DOHH2 (cell line): ENCODE measurements around the gene NEK11.

Source experiments
- H3F3A ChIP-seq: fragments of 200-600 bp; sonication (generic), shearing (Covaris generic); 2 replicates; pipeline ENCODE4 v1.6.0; 2016; ENCODE audit warnings: antibody characterized with exemption, mild to moderate bottlenecking; ENCODE audit not compliant: control insufficient read depth, insufficient read depth
- H3K27ac ChIP-seq: fragments of 200-600 bp; sonication (generic); 2 replicates; pipeline ENCODE4 v1.5.1; 2014; ENCODE audit warnings: low read depth, mild to moderate bottlenecking, low read length, moderate library complexity
- H3K27me3 ChIP-seq: fragments of 200-600 bp; sonication (generic); 2 replicates; pipeline ENCODE4 v1.6.1; 2014; ENCODE audit warnings: mild to moderate bottlenecking, low read length, mixed read lengths; ENCODE audit not compliant: control insufficient read depth
- H3K36me3 ChIP-seq: fragments of 200-600 bp; sonication (generic); 2 replicates; pipeline ENCODE4 v1.6.1; 2014; ENCODE audit warnings: mild to moderate bottlenecking, low read length, moderate library complexity, mixed read lengths; ENCODE audit not compliant: control insufficient read depth
- H3K4me1 ChIP-seq: fragments of 200-600 bp; sonication (generic); 2 replicates; pipeline ENCODE4 v1.6.1; 2014; ENCODE audit warnings: mild to moderate bottlenecking, low read length, mixed read lengths; ENCODE audit not compliant: control insufficient read depth
- H3K4me2 ChIP-seq: fragments of 200-600 bp; sonication (generic); 2 replicates; pipeline ENCODE4 v1.6.0; 2014; ENCODE audit warnings: mild to moderate bottlenecking, low read length, moderate library complexity
- H3K4me3 ChIP-seq: fragments of 200-600 bp; sonication (generic); 2 replicates; pipeline ENCODE4 v1.5.1; 2014; ENCODE audit warnings: mild to moderate bottlenecking, low read length, mixed read lengths
- H3K79me2 ChIP-seq: fragments of 200-600 bp; sonication (generic); 2 replicates; pipeline ENCODE4 v1.6.1; 2014; ENCODE audit warnings: mild to moderate bottlenecking, low read length, mixed read lengths; ENCODE audit not compliant: control insufficient read depth
- H3K9me2 ChIP-seq: fragments of 200-600 bp; sonication (generic); replicated peaks from 2 replicates; pipeline ENCODE4 v1.6.1; 2014; ENCODE audit warnings: mild to moderate bottlenecking, low read length, mixed read lengths; ENCODE audit not compliant: control insufficient read depth
- H3K9me3 ChIP-seq: fragments of 200-600 bp; sonication (generic); 2 replicates; pipeline ENCODE4 v1.6.1; 2014; ENCODE audit warnings: antibody characterized with exemption, low read length, mixed read lengths; ENCODE audit not compliant: control insufficient read depth, insufficient read depth
- H4K20me1 ChIP-seq: fragments of 200-600 bp; sonication (generic); 2 replicates; pipeline ENCODE4 v1.6.0; 2014; ENCODE audit warnings: low read depth, mild to moderate bottlenecking, antibody characterized with exemption, low read length, moderate library complexity; ENCODE audit not compliant: control insufficient read depth, insufficient read depth
- EZH2phosphoT487 ChIP-seq: fragments of 200-600 bp; sonication (generic); IDR thresholded peaks from 2 replicates; pipeline ENCODE4 v1.6.1; 2017; ENCODE audit warnings: borderline replicate concordance, mild to moderate bottlenecking, antibody characterized with exemption, low read length, moderate library complexity, mixed read lengths
- TF ChIP-seq, protein P1 (sequence below): fragments of 200-600 bp; sonication (generic); IDR thresholded peaks from one replicate; pipeline ENCODE4 v1.5.1; 2014; ENCODE audit warnings: antibody characterized with exemption, mild to moderate bottlenecking, low read depth, low read length; ENCODE audit not compliant: poor library complexity, severe bottlenecking

NEK11 gene

DNA sequence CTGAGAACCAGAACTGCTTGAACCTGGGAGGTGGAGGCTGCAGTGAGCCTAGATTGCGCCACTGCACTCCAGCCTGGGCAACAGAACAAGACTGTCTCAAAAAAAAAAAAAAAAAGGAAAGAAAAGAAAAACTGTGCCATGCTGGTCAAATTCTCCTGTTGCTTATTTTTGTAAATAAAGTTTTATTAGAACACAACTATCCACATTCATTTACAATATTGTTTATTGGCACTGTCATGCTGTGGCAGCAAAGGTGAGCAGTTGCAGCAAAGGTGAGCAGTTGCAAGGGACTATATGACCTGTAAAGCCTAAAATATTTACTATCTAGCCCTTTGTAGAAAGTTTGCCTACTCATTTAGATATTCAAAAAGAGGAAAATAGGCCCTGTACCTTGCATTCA is 18.4 kb upstream of the NEK11 start:
- Histone ChIP-seq H3K36me3 (peaks cover 23% of the 10 kb centered on the region), H3K4me2 (no peak overlapping the region), H3K79me2 (no peaks in the 10 kb centered on the region), H3K9me2 (no peaks in the 10 kb centered on the region), H3K4me3 (no peak overlapping the region), H3F3A (no peaks in the 10 kb centered on the region), H3K27ac (no peak overlapping the region), H3K27me3 (no peaks in the 10 kb centered on the region), H3K4me1 (no peaks in the 10 kb centered on the region), H4K20me1 (no peaks in the 10 kb centered on the region), H3K9me3 (no peaks in the 10 kb centered on the region)
- no peak for TF ChIP-seq EZH2phosphoT487
- TF ChIP-seq, protein P1, sequence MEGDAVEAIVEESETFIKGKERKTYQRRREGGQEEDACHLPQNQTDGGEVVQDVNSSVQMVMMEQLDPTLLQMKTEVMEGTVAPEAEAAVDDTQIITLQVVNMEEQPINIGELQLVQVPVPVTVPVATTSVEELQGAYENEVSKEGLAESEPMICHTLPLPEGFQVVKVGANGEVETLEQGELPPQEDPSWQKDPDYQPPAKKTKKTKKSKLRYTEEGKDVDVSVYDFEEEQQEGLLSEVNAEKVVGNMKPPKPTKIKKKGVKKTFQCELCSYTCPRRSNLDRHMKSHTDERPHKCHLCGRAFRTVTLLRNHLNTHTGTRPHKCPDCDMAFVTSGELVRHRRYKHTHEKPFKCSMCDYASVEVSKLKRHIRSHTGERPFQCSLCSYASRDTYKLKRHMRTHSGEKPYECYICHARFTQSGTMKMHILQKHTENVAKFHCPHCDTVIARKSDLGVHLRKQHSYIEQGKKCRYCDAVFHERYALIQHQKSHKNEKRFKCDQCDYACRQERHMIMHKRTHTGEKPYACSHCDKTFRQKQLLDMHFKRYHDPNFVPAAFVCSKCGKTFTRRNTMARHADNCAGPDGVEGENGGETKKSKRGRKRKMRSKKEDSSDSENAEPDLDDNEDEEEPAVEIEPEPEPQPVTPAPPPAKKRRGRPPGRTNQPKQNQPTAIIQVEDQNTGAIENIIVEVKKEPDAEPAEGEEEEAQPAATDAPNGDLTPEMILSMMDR, result no peak

DNA sequence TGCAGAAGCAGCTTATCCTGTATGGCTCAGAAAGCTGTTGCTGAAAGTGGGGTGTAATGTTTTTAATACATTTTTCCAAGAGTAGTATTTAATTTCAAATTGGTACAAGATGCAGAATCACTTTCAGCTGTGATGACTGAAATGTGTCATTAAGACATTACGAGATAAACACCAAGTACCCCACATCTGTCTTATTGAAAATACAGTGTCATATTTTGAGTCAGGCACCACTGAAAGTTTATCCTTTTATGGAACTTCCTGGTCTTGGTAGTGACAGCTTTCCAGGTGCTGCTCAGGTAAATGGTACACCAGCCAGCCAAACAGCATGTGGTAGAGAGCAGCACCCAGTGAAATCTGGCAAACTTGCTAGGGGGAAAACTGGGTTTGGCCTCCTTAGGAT is 17.0 kb upstream of the NEK11 start:
- H3K36me3 ChIP-seq, result peaks cover 23% of the 10 kb centered on the region
- H3K27ac ChIP-seq, result no peak overlapping the region
- H3F3A ChIP-seq, result no peaks in the 10 kb centered on the region
- no peaks in the 10 kb centered on the region for H3K79me2 ChIP-seq
- H3K27me3 ChIP-seq, result no peaks in the 10 kb centered on the region
- H3K9me2 ChIP-seq, result no peaks in the 10 kb centered on the region
- no peak overlapping the region for H3K4me3 ChIP-seq
- H3K4me2 ChIP-seq, result no peak overlapping the region
- H3K9me3 ChIP-seq, result no peaks in the 10 kb centered on the region
- no peaks in the 10 kb centered on the region for H4K20me1 ChIP-seq
- TF ChIP-seq EZH2phosphoT487, result no peak
- TF ChIP-seq, protein P1, result no peak
- H3K4me1 ChIP-seq, result no peaks in the 10 kb centered on the region

DNA sequence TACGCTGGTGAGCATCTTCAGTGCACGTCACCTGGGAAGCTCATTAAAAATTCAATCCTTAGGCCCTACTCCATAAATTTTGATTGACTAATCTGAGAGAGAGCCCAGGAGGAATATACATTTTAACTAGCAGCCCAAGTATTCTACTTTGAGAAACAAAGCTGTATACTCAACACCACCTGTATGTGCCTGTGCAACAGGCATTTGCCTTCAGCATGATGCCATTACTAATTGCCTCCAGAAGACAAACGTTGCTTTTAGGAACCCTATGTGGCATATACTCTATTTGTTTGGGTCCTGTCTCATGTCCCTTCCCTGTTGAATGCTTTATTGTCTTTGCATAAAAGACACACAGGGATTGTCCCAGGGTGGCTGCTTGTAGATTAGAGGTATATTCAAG is 7.7 kb upstream of the NEK11 start:
- Histone ChIP-seq H3F3A (no peaks in the 10 kb centered on the region), H3K4me2 (no peak overlapping the region), H3K79me2 (peaks cover 4% of the 10 kb centered on the region; the same call in 1 of the 2 replicates), H3K36me3 (peaks cover 53% of the 10 kb centered on the region), H3K4me3 (no peak overlapping the region), H3K27ac (no peak overlapping the region), H4K20me1 (no peaks in the 10 kb centered on the region), H3K9me2 (no peaks in the 10 kb centered on the region), H3K9me3 (no peaks in the 10 kb centered on the region), H3K27me3 (no peaks in the 10 kb centered on the region), H3K4me1 (peaks cover 14% of the 10 kb centered on the region)
- TF ChIP-seq EZH2phosphoT487, result no peak
- TF ChIP-seq, protein P1, result no peak
